Caki2 (cell line): ENCODE measurements around the gene IL3RA. TPM values are rescaled to one million over a fixed set of nuclear protein-coding genes. Genes with fewer than 3 reads are reported as not detected.
"Not testable (repeated sequence)": the region's sequence is repeated elsewhere in the genome, so short reads cannot be mapped to it uniquely, and the experiment has no call there.

Source experiments
- DNase-seq: peaks from one replicate; pipeline ENCODE4 v3.0.0-alpha.2; 2015; ENCODE audit warnings: low read depth
- in situ Hi-C: cut with HindIII; loops from 2 replicates; pipeline ENCODE4 v1.10.0; 2016; ENCODE audit warnings: low sequenced_read_pairs, low pct_unique_long_range_greater_than_20kb, mixed read lengths
- total RNA-seq: library from RNA; depleted of rRNA; stranded (reverse); fragments of >200 nt; shearing (Covaris generic); gene quantifications from 2 replicates; pipeline ENCODE4 v1.2.3, GENCODE V29; 2014; ENCODE audit warnings: low replicate concordance

IL3RA gene
- total RNA-seq, 1 experiment from 2014 or later = not detected

DNA sequence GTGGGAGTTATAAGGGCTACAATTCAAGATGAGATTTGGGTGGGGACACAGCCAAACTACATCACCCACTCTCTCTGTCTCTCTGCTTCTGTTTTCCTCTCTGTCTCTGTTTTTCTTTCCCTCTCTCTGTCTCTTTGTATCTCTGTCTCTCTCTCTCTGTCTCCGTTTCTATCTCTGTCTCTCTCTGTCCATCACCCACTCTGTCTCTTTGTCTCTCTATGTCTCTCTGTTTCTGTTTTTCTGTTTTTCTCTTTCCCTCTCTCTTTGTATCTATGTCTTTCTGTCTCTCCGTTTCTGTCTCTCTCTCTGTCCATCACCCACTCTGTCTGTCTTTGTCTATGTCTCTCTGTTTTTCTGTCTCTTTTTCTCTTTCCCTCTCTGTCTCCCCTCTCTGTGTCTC lies 25.3 kb downstream of the IL3RA start:
- in situ Hi-C loops = no loop called here
- DNase-seq = no peak

DNA sequence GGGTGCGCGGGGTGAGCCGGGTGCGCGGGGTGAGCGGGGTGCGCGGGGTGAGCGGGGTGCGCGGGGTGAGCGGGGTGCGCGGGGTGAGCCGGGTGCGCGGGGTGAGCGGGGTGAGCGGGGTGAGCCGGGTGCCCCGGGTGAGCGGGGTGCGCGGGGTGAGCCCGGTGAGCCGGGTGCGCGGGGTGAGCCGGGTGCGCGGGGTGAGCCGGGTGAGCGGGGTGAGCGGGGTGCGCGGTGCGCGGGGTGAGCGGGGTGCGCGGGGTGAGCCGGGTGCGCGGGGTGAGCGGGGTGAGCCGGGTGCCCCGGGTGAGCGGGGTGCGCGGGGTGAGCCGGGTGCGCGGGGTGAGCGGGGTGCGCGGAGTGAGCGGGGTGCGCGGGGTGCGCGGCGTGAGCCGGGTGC lies 29.8 kb downstream of the IL3RA start:
- DNase-seq, in situ Hi-C loops: not testable (repeated sequence)

DNA sequence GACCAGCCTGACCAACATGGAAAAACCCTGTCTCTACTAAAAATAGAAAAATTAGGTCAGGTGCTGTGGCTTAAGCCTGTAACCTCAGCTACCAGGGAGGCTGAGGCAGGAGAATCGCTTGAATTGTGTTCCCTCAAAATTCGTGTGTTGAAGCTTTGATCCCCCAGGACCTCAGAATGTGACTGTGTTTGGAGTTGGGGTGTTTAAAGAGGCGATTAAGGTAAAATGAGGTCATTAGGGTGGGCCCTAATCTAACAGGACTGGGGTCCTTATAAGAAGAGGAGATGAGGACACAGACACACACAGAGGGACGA lies 31.8 kb downstream of the IL3RA start:
- in situ Hi-C loops = no loop called here
- DNase-seq = no peak

DNA sequence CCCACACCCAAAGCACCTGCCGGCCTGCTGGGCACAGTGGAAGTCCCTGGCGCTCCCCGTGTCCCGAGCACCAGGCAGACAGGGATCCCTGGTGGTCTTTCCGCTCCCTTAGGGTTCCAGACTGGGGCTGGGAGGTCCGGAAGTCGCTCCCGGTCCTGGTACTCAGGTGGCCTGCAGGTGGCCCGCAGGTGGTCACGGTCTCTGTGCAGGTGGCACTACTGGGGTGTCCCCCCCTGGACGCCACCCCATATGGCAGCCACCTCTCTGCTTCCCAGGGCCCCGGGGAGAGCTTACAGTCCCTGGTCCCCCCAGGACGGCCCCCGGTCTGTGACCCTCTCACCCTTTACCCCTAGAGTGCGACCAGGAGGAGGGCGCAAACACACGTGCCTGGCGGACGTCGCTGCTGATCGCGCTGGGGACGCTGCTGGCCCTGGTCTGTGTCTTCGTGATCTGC lies 41.7 kb downstream of the IL3RA start:
- DNase-seq = no peak
- in situ Hi-C loops = no loop called here

DNA sequence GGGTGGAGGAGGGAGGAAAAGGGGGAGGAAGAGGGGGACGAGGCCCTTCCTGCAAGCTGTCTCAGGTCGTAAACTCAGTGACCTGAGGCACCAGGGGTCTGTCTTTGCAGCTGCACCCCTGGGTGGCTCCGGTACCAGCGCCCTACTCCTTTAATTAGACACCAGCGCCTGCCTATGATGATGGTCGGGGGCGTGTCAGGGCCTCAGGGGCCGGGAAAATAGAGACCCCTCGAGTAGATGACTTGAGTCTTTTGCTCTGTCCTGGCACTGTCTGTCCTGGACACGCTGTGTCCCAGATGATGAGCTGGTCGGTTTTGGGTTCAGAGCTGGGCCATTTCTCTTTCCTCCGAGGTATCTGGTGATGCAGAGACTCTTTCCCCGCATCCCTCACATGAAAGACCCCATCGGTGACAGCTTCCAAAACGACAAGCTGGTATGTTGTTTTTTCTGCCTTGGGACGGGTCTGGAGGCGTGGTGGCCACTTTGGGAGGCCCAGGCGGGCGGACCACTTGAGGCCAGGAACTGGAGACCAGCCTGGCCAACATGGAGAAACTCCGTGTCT lies 44.2 kb downstream of the IL3RA start:
- in situ Hi-C loops = no loop called here
- no peak for DNase-seq

DNA sequence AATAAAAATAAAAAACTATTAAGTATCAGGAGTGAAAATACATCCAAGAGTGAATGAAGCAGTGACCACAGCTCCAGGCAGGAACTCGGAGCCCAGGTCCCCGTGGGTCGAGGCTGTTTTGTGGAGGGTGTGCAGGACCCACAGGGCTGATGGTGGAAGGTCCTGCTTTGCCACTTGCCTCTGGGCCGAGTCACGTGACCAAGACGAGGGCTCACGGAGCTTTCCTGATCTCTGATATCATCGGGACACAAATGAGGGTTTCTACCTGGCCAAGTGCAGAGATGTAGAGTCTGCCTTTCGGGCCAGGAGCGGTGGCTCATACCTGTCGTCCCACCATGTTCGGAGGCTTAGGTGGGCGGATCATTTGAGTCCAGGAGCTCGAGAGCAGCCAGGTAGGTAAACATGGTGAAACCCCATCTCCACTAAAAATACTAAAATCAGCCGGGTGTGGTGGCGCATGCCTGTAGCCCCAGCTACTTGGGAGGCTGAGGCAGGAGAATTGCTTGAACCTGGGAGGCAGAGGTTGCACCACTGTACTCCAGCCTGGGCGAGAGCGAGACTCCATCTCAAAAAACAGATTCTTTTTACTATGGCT lies 48.2 kb downstream of the IL3RA start:
- in situ Hi-C loops = no loop called here
- DNase-seq = no peak

DNA sequence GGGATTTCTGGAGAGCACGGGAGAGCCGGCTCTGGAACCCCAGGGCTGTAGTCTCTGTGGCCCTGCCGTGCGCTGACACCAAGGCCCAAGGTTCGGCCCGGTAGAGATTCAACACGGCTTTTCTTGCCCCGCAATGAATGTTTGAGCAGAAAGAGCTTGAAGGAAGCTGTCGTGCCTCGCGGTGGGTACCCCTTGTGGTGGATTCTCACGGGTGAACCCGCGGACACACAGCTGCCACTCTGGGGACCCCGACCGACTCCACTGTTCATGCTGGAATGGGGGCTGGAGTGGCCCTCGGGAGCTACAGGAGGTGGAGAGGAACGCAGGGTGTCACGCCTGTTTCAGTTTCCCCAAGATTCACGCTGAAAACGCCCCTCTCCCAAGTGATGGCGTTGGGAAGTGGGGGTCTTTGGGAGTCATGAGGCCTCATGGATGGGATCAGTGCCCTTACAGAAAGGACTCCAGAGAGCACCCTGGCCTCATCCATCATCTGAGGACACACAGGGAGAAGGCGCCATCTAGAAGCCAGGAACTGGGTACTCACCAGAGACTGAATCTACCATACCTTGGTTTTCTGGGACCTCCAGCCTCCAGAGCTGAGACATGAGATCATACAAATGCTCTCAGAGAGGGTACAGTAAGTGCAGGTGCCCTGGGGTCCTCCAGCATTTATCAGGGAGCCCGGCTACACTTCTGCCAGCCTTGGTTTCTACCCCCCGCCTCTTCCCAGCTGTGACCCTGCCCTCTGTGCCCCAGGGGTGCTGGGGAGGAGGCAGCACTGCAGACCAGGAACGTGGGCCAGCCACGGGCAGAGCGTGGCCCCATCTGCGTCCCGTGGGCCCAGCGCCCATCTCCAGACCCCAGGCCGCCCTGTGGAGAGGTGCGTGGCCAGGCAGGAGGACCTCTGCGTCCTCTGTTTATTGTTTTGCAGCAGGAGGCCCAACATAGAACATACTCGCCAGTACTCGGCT lies 49.0 kb downstream of the IL3RA start:
- no peak for DNase-seq
- in situ Hi-C loops = no loop called here

DNA sequence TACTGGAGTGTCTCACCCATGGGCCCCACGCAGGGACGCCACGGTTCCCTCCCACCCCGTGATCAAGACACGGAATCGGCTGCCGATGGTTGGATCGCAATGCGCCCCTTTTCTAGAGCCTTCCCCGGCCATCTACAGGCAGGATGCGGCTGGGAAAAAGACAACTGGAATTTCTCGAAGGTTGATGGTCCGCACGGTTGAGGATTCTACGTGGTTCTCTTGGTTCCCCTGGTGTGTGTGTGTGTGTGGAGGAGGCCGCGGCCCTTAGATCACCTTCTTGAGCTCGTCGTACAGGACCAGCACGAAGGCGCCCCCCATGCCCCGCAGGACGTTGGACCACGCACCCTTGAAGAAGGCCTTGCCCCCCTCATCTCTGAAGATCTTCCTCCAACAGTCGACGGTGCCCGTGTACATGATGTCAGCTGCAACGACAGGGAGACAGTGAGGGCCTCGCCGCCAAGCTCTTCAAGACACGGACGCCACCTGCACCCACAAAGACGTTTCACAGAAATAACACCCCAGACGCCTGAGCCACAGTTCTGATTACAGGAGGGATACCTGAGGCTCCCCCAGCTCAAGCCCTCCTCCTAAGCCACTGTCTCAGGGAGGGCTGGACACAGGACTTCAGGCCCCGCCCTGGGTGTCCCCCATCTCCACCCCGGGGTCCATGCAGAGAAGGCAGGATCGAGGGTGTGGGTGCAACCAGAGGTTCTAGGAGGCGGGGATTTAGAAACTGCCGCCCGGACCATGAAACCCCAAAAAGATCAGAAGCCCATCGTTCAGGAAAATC lies 49.9 kb downstream of the IL3RA start:
- no peak for DNase-seq
- in situ Hi-C loops = no loop called here

DNA sequence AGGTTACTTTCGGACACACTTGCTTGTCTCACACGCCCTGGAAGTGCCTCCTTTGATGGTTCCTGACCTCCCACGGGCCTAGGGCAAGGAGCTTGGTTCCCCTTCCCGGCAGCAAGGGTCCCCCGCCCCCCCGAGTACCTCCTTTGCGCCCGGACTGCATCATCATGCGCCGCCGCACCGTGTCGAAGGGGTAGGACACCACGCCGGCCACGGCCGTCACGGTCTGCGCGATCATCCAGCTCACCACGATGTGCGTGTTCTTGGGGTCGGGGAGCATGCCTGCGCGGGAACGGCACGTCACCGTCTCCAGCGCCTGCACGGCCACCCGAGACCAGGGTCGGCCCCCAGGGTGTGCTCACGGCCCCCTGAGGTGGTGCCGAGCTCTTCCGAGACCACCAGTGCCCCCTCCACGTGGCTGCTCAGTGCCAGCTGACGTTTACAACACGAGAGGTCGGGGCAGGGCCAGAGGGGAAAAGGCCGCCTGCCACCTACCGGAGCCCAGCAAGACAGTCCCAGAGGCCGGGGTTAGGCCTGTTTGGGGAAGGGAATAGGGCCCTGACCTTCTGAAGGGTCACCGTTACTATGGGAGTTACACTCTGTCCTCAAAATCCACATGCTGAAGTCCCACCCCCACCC lies 50.7 kb downstream of the IL3RA start:
- in situ Hi-C loops = no loop called here
- DNase-seq = no peak

DNA sequence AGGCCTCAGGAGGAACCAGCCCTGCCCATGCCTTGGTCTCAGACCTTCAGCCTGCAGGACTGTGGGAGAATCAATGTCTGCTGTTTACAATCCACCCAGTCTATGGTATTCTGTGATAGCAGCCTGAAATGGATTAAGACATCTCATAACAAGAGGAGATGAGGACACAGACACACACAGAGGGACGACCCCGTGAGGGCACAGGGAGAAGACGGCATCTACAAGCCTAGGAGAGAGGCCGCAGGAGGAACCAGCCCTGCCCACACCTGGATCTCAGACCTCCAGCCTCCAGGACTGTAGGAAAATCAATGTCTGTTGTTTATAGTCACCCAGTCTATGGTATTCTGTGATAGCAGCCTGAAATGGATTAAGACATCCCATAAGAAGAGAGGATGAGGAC lies 52.1 kb downstream of the IL3RA start:
- in situ Hi-C loops = no loop called here
- no peak for DNase-seq

DNA sequence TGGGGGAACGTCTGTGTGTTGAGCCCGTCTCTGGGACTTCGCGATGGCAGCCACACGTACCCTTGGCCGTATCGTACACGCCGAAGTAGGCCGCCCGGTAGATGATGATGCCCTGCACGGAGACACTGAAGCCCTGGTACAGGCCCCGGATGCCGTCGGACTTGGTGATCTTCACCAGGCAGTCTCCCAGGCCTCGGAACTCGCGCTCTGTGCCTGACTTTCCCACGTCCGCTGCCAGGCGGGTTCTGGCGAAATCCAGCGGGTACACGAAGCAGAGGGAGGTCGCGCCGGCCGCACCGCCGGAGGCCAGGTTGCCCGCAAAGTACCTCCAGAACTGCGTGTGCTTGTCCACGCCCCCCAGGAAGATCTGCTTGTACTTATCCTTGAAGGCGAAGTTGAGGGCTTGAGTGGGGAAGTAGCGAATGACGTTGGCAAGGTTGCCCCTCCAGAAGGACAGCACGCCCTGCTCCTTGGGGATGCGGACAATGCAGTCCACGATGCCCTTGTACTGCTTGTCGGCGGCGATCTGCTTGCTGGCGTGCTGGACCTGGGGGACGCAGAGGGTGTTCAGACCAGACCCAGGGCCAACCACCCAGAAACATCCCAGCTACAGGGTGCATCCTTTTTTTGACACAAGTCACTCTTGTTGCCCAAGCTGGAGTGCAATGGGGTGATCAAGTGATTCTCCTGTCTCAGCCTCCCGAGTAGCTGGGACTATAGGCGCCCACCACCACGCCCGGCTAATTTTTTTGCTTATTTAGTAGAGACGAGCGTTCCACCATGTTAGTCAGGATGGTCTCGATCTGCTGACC lies 52.8 kb downstream of the IL3RA start:
- no peak for DNase-seq
- in situ Hi-C loops = no loop called here

DNA sequence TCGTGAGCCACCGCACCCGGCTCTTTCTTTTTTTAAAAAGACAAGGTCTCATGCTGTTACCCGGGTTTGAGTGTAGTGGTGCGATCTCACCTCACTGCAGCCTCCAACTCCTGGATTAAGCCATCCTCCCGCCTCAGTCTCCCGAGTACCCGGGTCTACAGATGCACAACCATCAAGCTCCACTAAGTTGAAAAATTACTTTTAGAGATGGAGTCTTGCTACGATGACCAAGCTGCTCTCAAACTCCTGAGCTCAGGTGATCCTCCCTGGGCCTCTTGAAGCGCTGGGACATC lies 53.4 kb downstream of the IL3RA start:
- no peak for DNase-seq
- in situ Hi-C loops = no loop called here

DNA sequence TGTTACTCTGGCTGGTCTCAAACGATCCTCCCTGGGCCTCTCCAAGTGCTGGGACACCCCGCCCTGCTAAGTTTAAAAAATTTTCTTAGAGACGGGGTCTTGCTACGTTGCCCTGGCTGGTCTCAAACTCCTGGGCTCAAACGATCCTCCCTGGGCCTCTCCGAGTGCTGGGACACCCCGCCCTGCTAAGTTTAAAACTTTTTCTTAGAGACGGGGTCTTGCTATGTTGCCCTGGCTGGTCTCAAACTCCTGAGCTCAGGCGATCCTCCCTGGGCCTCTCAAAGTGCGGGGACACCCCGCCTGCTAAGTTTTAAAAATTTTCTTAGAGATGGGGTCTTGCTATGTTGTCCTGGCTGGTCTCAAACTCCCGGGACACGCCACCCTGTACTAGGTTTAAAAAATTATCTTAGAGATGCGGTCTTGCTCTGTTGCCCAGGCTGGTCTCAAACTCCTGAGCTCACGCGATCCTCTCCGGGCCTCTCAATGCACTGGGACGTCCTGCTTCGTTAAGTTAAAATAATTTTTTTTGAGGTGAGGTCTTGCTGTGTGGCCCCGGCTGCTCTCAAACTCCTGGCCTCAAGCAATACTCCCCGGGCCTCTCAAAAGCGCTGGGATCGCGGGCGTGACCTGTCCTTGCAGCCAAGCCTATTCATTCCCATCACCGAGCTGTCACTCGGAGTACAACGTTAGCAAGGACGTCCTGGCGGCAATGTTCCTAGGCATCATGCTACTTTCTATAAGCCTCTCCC lies 54.2 kb downstream of the IL3RA start:
- DNase-seq = no peak
- in situ Hi-C loops = no loop called here

DNA sequence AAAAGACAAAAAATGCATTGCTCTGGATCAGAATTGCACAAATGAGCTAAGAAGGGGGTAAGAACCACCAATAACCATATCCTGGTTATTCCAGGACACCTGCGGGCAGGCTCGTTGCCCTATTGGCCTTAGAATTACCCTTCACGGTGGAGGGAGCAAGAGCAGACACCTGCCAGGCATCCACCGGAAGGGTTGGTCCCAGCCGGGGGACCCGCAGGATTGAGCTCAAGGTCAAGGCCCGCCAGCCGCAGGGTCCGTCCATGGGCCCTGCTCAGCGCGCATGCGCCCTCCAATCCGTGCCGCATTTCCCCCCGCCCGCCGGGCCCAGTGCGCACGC lies 54.8 kb downstream of the IL3RA start:
- in situ Hi-C loops = no loop called here
- DNase-seq = no peak

DNA sequence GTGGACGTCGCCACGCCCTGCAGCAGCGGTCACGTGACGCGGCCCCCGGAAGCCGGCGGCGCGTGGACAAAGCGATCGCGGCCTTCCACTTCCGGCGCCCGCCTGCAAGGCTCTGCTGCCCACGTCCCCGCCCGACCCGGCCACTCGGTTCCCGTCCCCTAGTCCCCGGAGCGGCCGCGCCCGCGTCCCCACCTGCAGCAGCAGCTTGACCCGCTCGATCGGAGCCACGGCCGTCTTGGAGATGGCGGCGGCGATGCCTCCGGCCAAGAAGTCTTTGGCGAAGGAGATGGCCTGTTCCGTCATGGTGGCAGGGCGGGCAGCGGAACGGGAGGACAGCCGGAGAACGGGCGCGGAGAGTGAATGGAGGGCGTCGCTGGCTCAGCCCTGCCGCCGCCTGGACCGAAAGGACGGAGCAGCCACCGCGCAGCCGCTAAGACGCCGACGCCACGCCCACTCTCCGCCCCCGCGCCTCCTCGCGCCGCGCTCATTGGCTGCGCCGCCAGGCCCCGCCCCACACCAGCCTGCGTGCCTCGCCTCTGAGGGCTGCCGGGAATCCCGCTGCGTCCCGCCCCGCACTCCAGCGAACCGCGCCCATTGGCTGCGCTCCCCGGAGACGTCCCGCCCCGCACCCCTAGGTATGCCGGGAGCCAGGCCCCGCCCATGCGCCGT lies 55.3 kb downstream of the IL3RA start, which contains the start of gene SLC25A6:
TSS of gene SLC25A6 (minus strand) at position 407 of the 669 bp plus-strand sequence. CDS start at position 303, 104 bp downstream.
- in situ Hi-C loops = no loop called here
- peak; percentile 93 for DNase-seq

DNA sequence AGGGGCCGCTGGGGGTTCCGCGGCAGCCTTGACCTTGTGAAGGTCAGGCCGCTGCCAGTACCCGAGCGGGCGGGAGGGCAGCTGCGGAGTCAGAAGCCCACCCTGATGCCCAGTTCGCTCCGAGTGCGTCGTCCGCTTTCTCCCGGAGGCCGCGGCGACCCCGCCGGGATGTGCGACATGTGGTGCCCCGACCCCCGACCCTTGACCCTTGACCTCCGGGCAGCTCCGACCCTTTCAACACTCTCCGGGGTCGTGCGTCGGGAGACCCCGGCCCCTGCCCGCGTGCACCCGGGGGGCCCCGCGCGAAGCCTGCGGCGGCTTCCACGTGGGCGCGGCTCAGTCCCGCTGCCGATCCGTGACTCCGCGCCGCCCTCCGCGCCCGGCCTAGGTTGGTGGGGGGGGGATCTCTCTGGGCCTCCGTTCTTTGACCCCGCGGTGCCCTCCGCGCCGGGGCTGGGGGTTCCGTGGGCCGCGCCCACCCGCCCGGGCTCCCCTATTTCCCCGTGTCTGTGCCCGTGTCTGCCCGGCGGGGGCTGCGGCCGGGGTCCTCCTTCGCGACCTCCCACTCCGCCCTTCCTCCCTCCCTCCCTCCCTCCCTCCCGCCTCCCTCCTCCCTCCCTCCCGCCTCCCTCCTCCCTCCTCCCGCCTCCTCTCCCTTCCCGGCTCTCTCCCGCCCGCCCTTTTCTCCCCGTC lies 55.9 kb downstream of the IL3RA start:
- peak; percentile 77 for DNase-seq
- in situ Hi-C loops = no loop called here
